Panc1 (cell line): ENCODE results near the gene MBOAT7. TPM values are rescaled to one million over a fixed set of nuclear protein-coding genes. Genes with fewer than 3 reads are reported as not detected.

Experiments used
- ATAC-seq: fragments of 200-7000 bp; cut with Tn5 transposase; 2 replicates; pipeline ENCODE4 v1.9.1; 2020; ENCODE audit warnings: mild to moderate bottlenecking, moderate library complexity
- BruUV-seq: library from RNA; stranded (reverse); fragments of 400-500 nt; replicated peaks from 2 replicates; lab custom pipeline; 2021; lab: Mats Ljungman, UMichigan
- CTCF ChIA-PET: fragments of 300-600 bp; sonication (Branson Sonifier 250); formaldehyde crosslinking; loops from one replicate; lab custom pipeline; 2022; ENCODE audit warnings: antibody characterized with exemption; lab: Charles Lee
- POLR2A ChIA-PET: fragments of 300-600 bp; sonication (Branson Sonifier 250); formaldehyde crosslinking; loops from one replicate; lab custom pipeline; 2022; ENCODE audit warnings: antibody characterized with exemption; lab: Charles Lee
- DNase-seq: peaks from one replicate; pipeline ENCODE4 v3.0.0-alpha.2; 2010; ENCODE audit warnings: low read depth, low spot score
- H3K27ac ChIP-seq: 2 replicates; pipeline ENCODE4 v1.5.1; 2011; ENCODE audit warnings: mild to moderate bottlenecking, low read length, inconsistent platforms
- H3K27me3 ChIP-seq: fragments of 200-500 bp; sonication (Bioruptor generic); 2 replicates; pipeline ENCODE4 v1.6.0; 2014; ENCODE audit warnings: low read length, inconsistent platforms; ENCODE audit not compliant: control insufficient read depth, insufficient read depth
- H3K36me3 ChIP-seq: fragments of 200-500 bp; sonication (Bioruptor generic); 2 replicates; pipeline ENCODE4 v1.5.1; 2014; ENCODE audit warnings: inconsistent platforms, mild to moderate bottlenecking, low read length, moderate library complexity; ENCODE audit not compliant: control insufficient read depth, insufficient read depth
- H3K4me1 ChIP-seq: 2 replicates; pipeline ENCODE4 v1.5.1; 2011; ENCODE audit warnings: inconsistent platforms, mild to moderate bottlenecking, low read length, moderate library complexity; ENCODE audit not compliant: control insufficient read depth, insufficient read depth
- H3K4me3 ChIP-seq, 2 experiments: 2 replicates each; pipeline ENCODE4 v1.5.1; 2011 to 2012; ENCODE audit warnings: low read depth in 2 of 2, low read length in 2 of 2, mild to moderate bottlenecking in 2 of 2, inconsistent platforms in 1 of 2, moderate library complexity in 1 of 2
- H3K9me3 ChIP-seq: fragments of 200-500 bp; sonication (Bioruptor generic); 2 replicates; pipeline ENCODE4 v1.5.1; 2014; ENCODE audit warnings: low read depth, mild to moderate bottlenecking, inconsistent platforms, low read length, moderate library complexity; ENCODE audit not compliant: control insufficient read depth, insufficient read depth
- POLR2AphosphoS5 ChIP-seq: IDR thresholded peaks from 2 replicates; pipeline ENCODE4 v1.6.1; 2012; ENCODE audit warnings: mild to moderate bottlenecking, low read depth, low read length, moderate library complexity
- REST ChIP-seq, 2 experiments: IDR thresholded peaks; 2 replicates each; pipeline ENCODE4 v1.6.1; 2011 to 2012; ENCODE audit warnings: low read depth in 2 of 2, control low read depth in 1 of 2, low read length in 1 of 2, mild to moderate bottlenecking in 1 of 2, moderate library complexity in 1 of 2; ENCODE audit not compliant: insufficient read depth in 1 of 2
- SIN3A ChIP-seq: IDR thresholded peaks from 2 replicates; pipeline ENCODE4 v1.6.1; 2012; ENCODE audit warnings: low read depth, mild to moderate bottlenecking, low read length, moderate library complexity, borderline replicate concordance; ENCODE audit not compliant: insufficient read depth
- TCF7L2 ChIP-seq: IDR thresholded peaks from 2 replicates; pipeline ENCODE4 v1.6.1; 2011; ENCODE audit warnings: mild to moderate bottlenecking, low read depth, low read length, inconsistent platforms
- in situ Hi-C: cut with HindIII; loops from 2 replicates; pipeline ENCODE4 v1.10.0; 2016; ENCODE audit warnings: low sequenced_read_pairs, low pct_unique_long_range_greater_than_20kb
- intact Hi-C: fragments of 100-400 bp; cut with micrococcal nuclease; formaldehyde crosslinking; loops from one replicate; pipeline ENCODE4 v1.10.0; 2022; ENCODE audit not compliant: unreplicated experiment
- total RNA-seq: library from RNA; stranded (reverse); gene quantifications from one replicate; pipeline ENCODE4 v1.2.1, GENCODE V29; 2021; ENCODE audit not compliant: unreplicated experiment
- TF ChIP-seq, protein P1 (sequence below): fragments of 450-650 bp; IDR thresholded peaks from 2 replicates; pipeline ENCODE4 v1.5.1; 2017; ENCODE audit warnings: mild to moderate bottlenecking

Gene MBOAT7
- total RNA-seq, 1 experiment from 2014 or later: 264 TPM

- H3K9me3 ChIP-seq: no peaks in the 10 kb centered on the region
- no TSS peak for BruUV-seq
- POLR2A ChIA-PET: no interaction called here
Observed at GRCh38 chr19:54128796-54129616, 60.4 kb downstream of the MBOAT7 start.

GRCh38 chr19:54128441-54128725 lies 61.0 kb downstream of the MBOAT7 start:
- ChIA-PET POLR2A (no interaction called here), CTCF (no interaction called here)
- TF ChIP-seq REST (IDR thresholded peaks at IDR 0.05; ENCODE audit: insufficient read depth in 1 of 2, low read depth in 2 of 2, low read length in 1 of 2): no peak
- TF ChIP-seq, protein P1, sequence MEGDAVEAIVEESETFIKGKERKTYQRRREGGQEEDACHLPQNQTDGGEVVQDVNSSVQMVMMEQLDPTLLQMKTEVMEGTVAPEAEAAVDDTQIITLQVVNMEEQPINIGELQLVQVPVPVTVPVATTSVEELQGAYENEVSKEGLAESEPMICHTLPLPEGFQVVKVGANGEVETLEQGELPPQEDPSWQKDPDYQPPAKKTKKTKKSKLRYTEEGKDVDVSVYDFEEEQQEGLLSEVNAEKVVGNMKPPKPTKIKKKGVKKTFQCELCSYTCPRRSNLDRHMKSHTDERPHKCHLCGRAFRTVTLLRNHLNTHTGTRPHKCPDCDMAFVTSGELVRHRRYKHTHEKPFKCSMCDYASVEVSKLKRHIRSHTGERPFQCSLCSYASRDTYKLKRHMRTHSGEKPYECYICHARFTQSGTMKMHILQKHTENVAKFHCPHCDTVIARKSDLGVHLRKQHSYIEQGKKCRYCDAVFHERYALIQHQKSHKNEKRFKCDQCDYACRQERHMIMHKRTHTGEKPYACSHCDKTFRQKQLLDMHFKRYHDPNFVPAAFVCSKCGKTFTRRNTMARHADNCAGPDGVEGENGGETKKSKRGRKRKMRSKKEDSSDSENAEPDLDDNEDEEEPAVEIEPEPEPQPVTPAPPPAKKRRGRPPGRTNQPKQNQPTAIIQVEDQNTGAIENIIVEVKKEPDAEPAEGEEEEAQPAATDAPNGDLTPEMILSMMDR: no peak
- TF ChIP-seq SIN3A: no peak
- TF ChIP-seq TCF7L2: no peak
- TF ChIP-seq POLR2AphosphoS5: no peak
- no TSS peak for BruUV-seq
- no peak overlapping the region for H3K27ac ChIP-seq
- no peaks in the 10 kb centered on the region for H3K4me1 ChIP-seq
- intact Hi-C loops (no loop called here), in situ Hi-C loops (no loop called here)
- H3K27me3 ChIP-seq: no peaks in the 10 kb centered on the region
- peaks cover 17% of the 10 kb centered on the region for H3K36me3 ChIP-seq
- H3K4me3 ChIP-seq: no peak overlapping the region
- no peak for DNase-seq
- ATAC-seq: no peak
- no peaks in the 10 kb centered on the region for H3K9me3 ChIP-seq

More at GRCh38 chr19:54128796-54129616, 60.4 kb downstream of the MBOAT7 start:
- no peak overlapping the region for H3K4me3 ChIP-seq
- H3K36me3 ChIP-seq: peaks cover 17% of the 10 kb centered on the region
- in situ Hi-C loops (no loop called here), intact Hi-C loops (no loop called here)
- H3K27me3 ChIP-seq: no peaks in the 10 kb centered on the region
- no peaks in the 10 kb centered on the region for H3K4me1 ChIP-seq
- H3K27ac ChIP-seq: no peak overlapping the region
- CTCF ChIA-PET: no interaction called here
- DNase-seq (no peak), ATAC-seq (no peak)
- no peak for TF ChIP-seq TCF7L2
- no peak for TF ChIP-seq SIN3A
- TF ChIP-seq, protein P1: no peak
- no peak for TF ChIP-seq REST (IDR thresholded peaks at IDR 0.05; ENCODE audit: insufficient read depth in 1 of 2, low read depth in 2 of 2, low read length in 1 of 2)
- no peak for TF ChIP-seq POLR2AphosphoS5
